HCT116 (cell line): ENCODE results near the gene PPARGC1A.

Source experiments
- CTCF ChIP-seq, 3 experiments: fragments of 200-600 bp in 1 of 3; sonication (generic) in 1 of 3; IDR thresholded peaks in 2 of 3; conservative IDR thresholded peaks in 1 of 3; 2 replicates each; pipeline ENCODE4 v1.5.1; 2012 to 2017; ENCODE audit warnings: low read depth in 2 of 3, low read length in 2 of 3, antibody characterized with exemption in 1 of 3, borderline replicate concordance in 1 of 3, control low read depth in 1 of 3, mild to moderate bottlenecking in 1 of 3, mixed read lengths in 1 of 3, mixed run types in 1 of 3, moderate library complexity in 1 of 3; ENCODE audit not compliant: insufficient read depth in 1 of 3
- EGR1 ChIP-seq: IDR thresholded peaks from 2 replicates; pipeline ENCODE4 v1.6.1; 2012; ENCODE audit warnings: low read depth
- EZH2 ChIP-seq: fragments of 200-600 bp; sonication (generic); IDR thresholded peaks from 2 replicates; pipeline ENCODE4 v1.6.1; 2017; ENCODE audit warnings: antibody characterized with exemption, mixed run types
- EZH2phosphoT487 ChIP-seq: fragments of 200-600 bp; IDR thresholded peaks from 2 replicates; pipeline ENCODE4 v1.6.1; 2018; ENCODE audit warnings: antibody characterized with exemption, borderline replicate concordance
- JUND ChIP-seq: IDR thresholded peaks from 2 replicates; pipeline ENCODE4 v1.6.1; 2012
- POLR2A ChIP-seq: IDR thresholded peaks from 2 replicates; pipeline ENCODE4 v1.7.0; 2011; ENCODE audit warnings: borderline replicate concordance; ENCODE audit not compliant: insufficient read depth, insufficient read length; ENCODE audit errors: extremely low read depth
- POLR2AphosphoS5 ChIP-seq: IDR thresholded peaks from 2 replicates; pipeline ENCODE4 v1.6.1; 2011; ENCODE audit warnings: mild to moderate bottlenecking, low read depth, low read length, moderate library complexity
- RAD21 ChIP-seq: IDR thresholded peaks from 2 replicates; pipeline ENCODE4 v1.6.1; 2012; ENCODE audit warnings: low read depth, mild to moderate bottlenecking
- SP1 ChIP-seq: IDR thresholded peaks from 2 replicates; pipeline ENCODE4 v1.6.1; 2012; ENCODE audit warnings: low read depth
- TCF7L2 ChIP-seq: IDR thresholded peaks from 2 replicates; pipeline ENCODE4 v1.7.0; 2011; ENCODE audit warnings: borderline replicate concordance, inconsistent platforms; ENCODE audit not compliant: insufficient read depth, insufficient read length; ENCODE audit errors: extremely low read depth
- YY1 ChIP-seq: IDR thresholded peaks from 2 replicates; pipeline ENCODE4 v1.6.1; 2011; ENCODE audit warnings: low read length, low read depth, moderate library complexity, mild to moderate bottlenecking; ENCODE audit not compliant: insufficient replicate concordance; ENCODE audit errors: extremely low read depth
- ZBTB33 ChIP-seq: IDR thresholded peaks from 2 replicates; pipeline ENCODE4 v1.6.1; 2011; ENCODE audit warnings: mild to moderate bottlenecking, low read length, moderate library complexity; ENCODE audit not compliant: insufficient replicate concordance; ENCODE audit errors: extremely low read depth
- ZFX ChIP-seq: fragments of 450-650 bp; IDR thresholded peaks from 2 replicates; pipeline ENCODE4 v1.6.1; 2017
- TF ChIP-seq, protein P1 (sequence below): IDR thresholded peaks from 2 replicates; pipeline ENCODE4 v1.6.1; 2012; ENCODE audit warnings: low read depth

DNA sequence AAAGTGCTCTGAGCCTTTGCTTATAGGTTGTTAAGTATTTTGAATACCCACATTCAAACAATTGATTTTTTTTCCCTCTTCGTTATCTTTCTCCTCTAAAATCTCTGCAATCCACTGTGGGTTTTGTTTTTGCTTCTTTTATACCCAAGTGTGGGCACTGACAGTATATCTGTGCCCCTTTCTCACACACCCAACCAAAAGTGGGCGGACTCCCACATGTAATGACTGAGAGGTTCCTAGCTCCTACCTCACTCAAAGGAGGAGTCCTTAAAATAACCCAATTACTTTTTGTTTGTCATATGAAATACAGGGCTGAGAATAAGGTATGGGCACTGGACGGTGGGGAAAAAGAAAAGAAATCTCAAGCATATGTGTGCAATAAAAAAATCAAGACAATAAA, 51.7 kb downstream of the PPARGC1A start:
- no peak for TF ChIP-seq EZH2
- TF ChIP-seq CTCF (IDR thresholded peaks at IDR 0.05 in 2 of 3, conservative IDR thresholded peaks at IDR 0.05 in 1 of 3; ENCODE audit: borderline replicate concordance in 1 of 3, insufficient read depth in 1 of 3, low read depth in 2 of 3, low read length in 2 of 3) = no peak
- TF ChIP-seq POLR2AphosphoS5 = no peak
- TF ChIP-seq TCF7L2 = no peak
- TF ChIP-seq EZH2phosphoT487 = no peak
- TF ChIP-seq POLR2A = no peak
- TF ChIP-seq SP1 = no peak
- TF ChIP-seq JUND = no peak
- no peak for TF ChIP-seq RAD21
- no peak for TF ChIP-seq YY1
- TF ChIP-seq, protein P1, sequence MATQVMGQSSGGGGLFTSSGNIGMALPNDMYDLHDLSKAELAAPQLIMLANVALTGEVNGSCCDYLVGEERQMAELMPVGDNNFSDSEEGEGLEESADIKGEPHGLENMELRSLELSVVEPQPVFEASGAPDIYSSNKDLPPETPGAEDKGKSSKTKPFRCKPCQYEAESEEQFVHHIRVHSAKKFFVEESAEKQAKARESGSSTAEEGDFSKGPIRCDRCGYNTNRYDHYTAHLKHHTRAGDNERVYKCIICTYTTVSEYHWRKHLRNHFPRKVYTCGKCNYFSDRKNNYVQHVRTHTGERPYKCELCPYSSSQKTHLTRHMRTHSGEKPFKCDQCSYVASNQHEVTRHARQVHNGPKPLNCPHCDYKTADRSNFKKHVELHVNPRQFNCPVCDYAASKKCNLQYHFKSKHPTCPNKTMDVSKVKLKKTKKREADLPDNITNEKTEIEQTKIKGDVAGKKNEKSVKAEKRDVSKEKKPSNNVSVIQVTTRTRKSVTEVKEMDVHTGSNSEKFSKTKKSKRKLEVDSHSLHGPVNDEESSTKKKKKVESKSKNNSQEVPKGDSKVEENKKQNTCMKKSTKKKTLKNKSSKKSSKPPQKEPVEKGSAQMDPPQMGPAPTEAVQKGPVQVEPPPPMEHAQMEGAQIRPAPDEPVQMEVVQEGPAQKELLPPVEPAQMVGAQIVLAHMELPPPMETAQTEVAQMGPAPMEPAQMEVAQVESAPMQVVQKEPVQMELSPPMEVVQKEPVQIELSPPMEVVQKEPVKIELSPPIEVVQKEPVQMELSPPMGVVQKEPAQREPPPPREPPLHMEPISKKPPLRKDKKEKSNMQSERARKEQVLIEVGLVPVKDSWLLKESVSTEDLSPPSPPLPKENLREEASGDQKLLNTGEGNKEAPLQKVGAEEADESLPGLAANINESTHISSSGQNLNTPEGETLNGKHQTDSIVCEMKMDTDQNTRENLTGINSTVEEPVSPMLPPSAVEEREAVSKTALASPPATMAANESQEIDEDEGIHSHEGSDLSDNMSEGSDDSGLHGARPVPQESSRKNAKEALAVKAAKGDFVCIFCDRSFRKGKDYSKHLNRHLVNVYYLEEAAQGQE = no peak
- no peak for TF ChIP-seq ZBTB33
- no peak for TF ChIP-seq EGR1
- TF ChIP-seq ZFX = no peak
